ENCODE measurements around the gene PLK2. TPM values are rescaled to one million over a fixed set of nuclear protein-coding genes. Genes with fewer than 3 reads are reported as not detected.

Gene PLK2
- total RNA-seq, 1 donor from 2014 or later = 10.9 TPM

GRCh38 chr5:58475404-58475803, 15.5 kb upstream of the PLK2 start:
- CTCF ChIA-PET = interaction anchor here (2.3 to 9.5 kb wide), 2 partner anchors 15 to 375 kb away, joined by 6 to 260 read pairs; no protein-coding TSS in a partner anchor

GRCh38 chr5:58469896-58470295, 10.0 kb upstream of the PLK2 start:
- Mint-ChIP-seq H3K36me3 (ENCODE audit: low read depth) (no peaks in the 10 kb centered on the region), H3K27me3 (no peaks in the 10 kb centered on the region), H3K4me3 (no peak overlapping the region), H3K9me3 (no peaks in the 10 kb centered on the region), H3K27ac (no peak overlapping the region), H3K4me1 (peaks cover 13% of the 10 kb centered on the region)
- no peak for ATAC-seq (ENCODE audit: low read depth)
- CTCF ChIA-PET = interaction anchor here (1.0 to 1.6 kb wide), 2 partner anchors 9 to 380 kb away, joined by 7 read pairs; no protein-coding TSS in a partner anchor
- intact Hi-C loops (cut with micrococcal nuclease) = no loop called here
- no peak for DNase-seq
- no peak for TF ChIP-seq CTCF (IDR thresholded peaks at IDR 0.05)
- POLR2A ChIA-PET = interaction anchor here (0.7 kb wide), 1 partner anchor 151 kb away, joined by 6 read pairs; no protein-coding TSS in a partner anchor

More at GRCh38 chr5:58475404-58475803, 15.5 kb upstream of the PLK2 start:
- no peak overlapping the region for H3K4me3 Mint-ChIP-seq
- no peak for ATAC-seq (ENCODE audit: low read depth)
- H3K27me3 Mint-ChIP-seq = no peaks in the 10 kb centered on the region
- POLR2A ChIA-PET = no interaction called here
- DNase-seq = no peak
- H3K27ac Mint-ChIP-seq = no peak overlapping the region
- intact Hi-C loops (cut with micrococcal nuclease) = no loop called here
- H3K4me1 Mint-ChIP-seq = peaks cover 26% of the 10 kb centered on the region
- TF ChIP-seq CTCF (IDR thresholded peaks at IDR 0.05) = no peak
- H3K36me3 Mint-ChIP-seq (ENCODE audit: low read depth) = peaks cover 2% of the 10 kb centered on the region
- H3K9me3 Mint-ChIP-seq = peaks cover 7% of the 10 kb centered on the region

DNA sequence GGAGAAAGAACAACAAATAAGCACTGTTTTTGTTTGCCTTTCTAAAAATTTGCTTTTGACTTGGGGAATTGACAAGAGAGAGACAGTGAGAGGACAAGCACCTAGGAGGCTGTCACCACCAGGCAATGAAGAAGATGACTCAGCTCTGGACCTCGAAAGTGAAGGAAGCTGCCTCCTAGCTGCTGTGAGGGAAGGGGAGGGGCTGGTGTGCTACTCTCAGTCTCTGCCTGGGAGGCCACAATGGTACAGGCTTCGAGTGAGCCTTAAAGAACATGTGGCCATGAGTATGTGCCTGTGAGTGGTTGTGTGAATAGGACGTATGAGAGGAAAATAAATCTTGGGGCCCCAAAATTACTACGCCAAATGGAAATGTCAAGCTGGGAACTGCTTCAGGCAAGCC, 7.1 kb upstream of the PLK2 start:
- Mint-ChIP-seq H3K27ac (no peak overlapping the region), H3K4me3 (no peak overlapping the region), H3K27me3 (no peaks in the 10 kb centered on the region), H3K36me3 (ENCODE audit: low read depth) (no peaks in the 10 kb centered on the region), H3K9me3 (no peaks in the 10 kb centered on the region), H3K4me1 (peaks cover 16% of the 10 kb centered on the region)
- DNase-seq (no peak), ATAC-seq (ENCODE audit: low read depth) (peak; percentile 82)
- no peak for TF ChIP-seq CTCF (IDR thresholded peaks at IDR 0.05)
- intact Hi-C loops (cut with micrococcal nuclease) = no loop called here
- ChIA-PET CTCF (interaction anchor here (1.0 to 1.5 kb wide), 4 partner anchors 11 to 1169 kb away, joined by 4 to 6 read pairs (median 6); no protein-coding TSS in a partner anchor), POLR2A (no interaction called here)

- ATAC-seq (ENCODE audit: low read depth) = no peak
- TF ChIP-seq CTCF (IDR thresholded peaks at IDR 0.05) = peak; percentile 48
These were observed 2.8 kb upstream of the PLK2 start for GRCh38 chr5:58462623-58463230.

DNA sequence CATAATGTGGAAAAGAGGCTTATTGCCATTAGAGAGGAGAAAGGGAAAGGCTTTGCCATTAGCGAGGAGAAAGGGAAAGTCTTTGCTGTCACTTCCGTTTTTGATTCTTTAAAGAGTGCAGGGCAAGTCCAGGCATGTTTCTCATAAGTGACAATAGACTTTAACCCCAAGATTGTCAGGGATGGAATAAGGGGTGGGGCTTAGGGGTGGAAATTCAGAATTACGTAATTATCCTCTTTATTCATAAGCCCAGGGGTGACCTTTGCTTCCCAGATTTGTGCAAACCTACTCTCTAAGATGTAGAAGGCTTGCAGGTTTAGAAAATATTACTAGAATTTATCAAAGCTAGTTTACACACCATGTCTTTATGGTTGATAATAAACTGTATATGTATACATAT, 2.3 kb upstream of the PLK2 start:
- ChIA-PET CTCF (interaction anchor here (0.7 to 6.6 kb wide), 9 partner anchors 16 to 1324 kb away, joined by 3 to 81 read pairs (median 11); no protein-coding TSS in a partner anchor), POLR2A (no interaction called here)
- Mint-ChIP-seq H3K27ac (no peak overlapping the region), H3K4me1 (peaks cover 16% of the 10 kb centered on the region), H3K36me3 (ENCODE audit: low read depth) (peaks cover 2% of the 10 kb centered on the region), H3K9me3 (no peaks in the 10 kb centered on the region), H3K27me3 (no peaks in the 10 kb centered on the region), H3K4me3 (no peak overlapping the region)
- no peak for DNase-seq
- TF ChIP-seq CTCF (IDR thresholded peaks at IDR 0.05) = no peak
- ATAC-seq (ENCODE audit: low read depth) = no peak
- intact Hi-C loops (cut with micrococcal nuclease) = loop anchor here (1.0 to 5.0 kb wide), 2 partner anchors 388 to 665 kb away; no protein-coding TSS in a partner anchor

More at GRCh38 chr5:58462623-58463230, 2.8 kb upstream of the PLK2 start:
- H3K9me3 Mint-ChIP-seq = no peaks in the 10 kb centered on the region
- H3K36me3 Mint-ChIP-seq (ENCODE audit: low read depth) = no peaks in the 10 kb centered on the region
- no peak overlapping the region for H3K4me3 Mint-ChIP-seq
- DNase-seq = no peak
- POLR2A ChIA-PET = no interaction called here
- intact Hi-C loops (cut with micrococcal nuclease) = loop anchor here (1.0 to 5.0 kb wide), 2 partner anchors 388 to 665 kb away; no protein-coding TSS in a partner anchor
- no peak overlapping the region for H3K27ac Mint-ChIP-seq
- peaks cover 16% of the 10 kb centered on the region for H3K4me1 Mint-ChIP-seq
- no peaks in the 10 kb centered on the region for H3K27me3 Mint-ChIP-seq
- CTCF ChIA-PET = interaction anchor here (0.6 to 6.6 kb wide), 9 partner anchors 15 to 1167 kb away, joined by 3 to 81 read pairs (median 6); no protein-coding TSS in a partner anchor
